HL-60 (cell line): ENCODE data around the gene SGO2.

Source experiments
- CTCF ChIP-seq: IDR thresholded peaks from one replicate; pipeline ENCODE4 v1.5.1; 2011; ENCODE audit warnings: low read length, control low read depth, inconsistent platforms; ENCODE audit not compliant: insufficient read depth
- GABPA ChIP-seq: IDR thresholded peaks from 2 replicates; pipeline ENCODE4 v1.6.1; 2012; ENCODE audit warnings: low read depth
- POLR2AphosphoS5 ChIP-seq: IDR thresholded peaks from 2 replicates; pipeline ENCODE4 v1.6.1; 2012; ENCODE audit warnings: low read depth
- SPI1 ChIP-seq: IDR thresholded peaks from 2 replicates; pipeline ENCODE4 v1.6.1; 2012; ENCODE audit warnings: low read depth, mild to moderate bottlenecking, borderline replicate concordance

GRCh38 chr2:200622106-200622505, 96.1 kb downstream of the SGO2 start:
- TF ChIP-seq POLR2AphosphoS5 (no peak), CTCF (no peak), GABPA (no peak), SPI1 (no peak)
